H9 (cell line): Measurements from ENCODE around the gene SNAP47. TPM values are rescaled to one million over a fixed set of nuclear protein-coding genes. Genes with fewer than 3 reads are reported as not detected.

ENCODE experiments used
- DNase-seq: peaks from one replicate; pipeline ENCODE4 v3.0.0-alpha.2; 2017
- H2AFZ ChIP-seq: one replicate; pipeline ENCODE4 v1.6.1; 2013; ENCODE audit warnings: mild to moderate bottlenecking, low read length, control low read depth, moderate library complexity
- H2AK5ac ChIP-seq: 2 replicates; pipeline ENCODE4 v1.6.1; 2013; ENCODE audit warnings: low read length, control low read depth, mixed read lengths; ENCODE audit not compliant: insufficient read length
- H2BK120ac ChIP-seq: one replicate; pipeline ENCODE4 v1.6.1; 2013; ENCODE audit warnings: low read depth, mild to moderate bottlenecking, low read length, control low read depth, inconsistent platforms; ENCODE audit not compliant: poor library complexity, severe bottlenecking
- H2BK12ac ChIP-seq: 2 replicates; pipeline ENCODE4 v1.6.1; 2013; ENCODE audit warnings: low read length, control low read depth, mixed read lengths, low read depth; ENCODE audit not compliant: insufficient read length
- H2BK15ac ChIP-seq: 2 replicates; pipeline ENCODE4 v1.6.1; 2013; ENCODE audit warnings: low read depth, low read length, control low read depth
- H2BK20ac ChIP-seq: one replicate; pipeline ENCODE4 v1.6.1; 2013; ENCODE audit warnings: low read depth, mild to moderate bottlenecking, low read length, control low read depth, inconsistent platforms; ENCODE audit not compliant: poor library complexity, severe bottlenecking
- H2BK5ac ChIP-seq: 2 replicates; pipeline ENCODE4 v1.6.1; 2013; ENCODE audit warnings: low read length, control low read depth, mixed read lengths; ENCODE audit not compliant: insufficient read length
- H3K14ac ChIP-seq: 2 replicates; pipeline ENCODE4 v1.6.1; 2013; ENCODE audit warnings: low read length, control low read depth; ENCODE audit not compliant: insufficient read depth
- H3K18ac ChIP-seq: 2 replicates; pipeline ENCODE4 v1.6.1; 2013; ENCODE audit warnings: low read depth, mild to moderate bottlenecking, mixed read lengths, low read length, control low read depth; ENCODE audit not compliant: insufficient read length
- H3K23ac ChIP-seq: 2 replicates; pipeline ENCODE4 v1.6.1; 2013; ENCODE audit warnings: low read length, control low read depth, mixed read lengths, low read depth; ENCODE audit not compliant: insufficient read length
- H3K23me2 ChIP-seq: 2 replicates; pipeline ENCODE4 v1.6.1; 2013; ENCODE audit warnings: low read depth, mild to moderate bottlenecking, mixed read lengths, low read length, control low read depth; ENCODE audit not compliant: insufficient read length, poor library complexity, severe bottlenecking
- H3K27ac ChIP-seq: 2 replicates; pipeline ENCODE4 v1.5.1; 2013; ENCODE audit warnings: low read length, control low read depth, mixed read lengths, low read depth; ENCODE audit not compliant: insufficient read length
- H3K27me3 ChIP-seq: 2 replicates; pipeline ENCODE4 v1.6.1; 2013; ENCODE audit warnings: low read length, control low read depth, inconsistent platforms; ENCODE audit not compliant: insufficient read depth
- H3K4ac ChIP-seq: 2 replicates; pipeline ENCODE4 v1.6.1; 2013; ENCODE audit warnings: low read depth, mild to moderate bottlenecking, control low read depth, inconsistent platforms, low read length, moderate library complexity
- H3K4me1 ChIP-seq: 2 replicates; pipeline ENCODE4 v1.6.1; 2013; ENCODE audit warnings: low read length, control low read depth, inconsistent platforms; ENCODE audit not compliant: insufficient read depth
- H3K4me2 ChIP-seq: 2 replicates; pipeline ENCODE4 v1.6.1; 2013; ENCODE audit warnings: low read length, control low read depth, mixed read lengths; ENCODE audit not compliant: insufficient read length, insufficient read depth
- H3K56ac ChIP-seq: 2 replicates; pipeline ENCODE4 v1.6.1; 2013; ENCODE audit warnings: low read depth, mild to moderate bottlenecking, mixed read lengths, low read length, control low read depth; ENCODE audit not compliant: insufficient read length
- H3K79me1 ChIP-seq: 2 replicates; pipeline ENCODE4 v1.6.1; 2013; ENCODE audit warnings: low read depth, mild to moderate bottlenecking, moderate library complexity, low read length, control low read depth, inconsistent platforms; ENCODE audit not compliant: insufficient read depth, poor library complexity, severe bottlenecking
- H3K79me2 ChIP-seq: 2 replicates; pipeline ENCODE4 v1.6.1; 2013; ENCODE audit warnings: low read length, control low read depth, inconsistent platforms; ENCODE audit not compliant: insufficient read depth
- H3K9ac ChIP-seq: 2 replicates; pipeline ENCODE4 v1.6.1; 2013; ENCODE audit warnings: low read length, control low read depth, mixed read lengths; ENCODE audit not compliant: insufficient read length; ENCODE audit errors: extremely low read depth
- H3K9me3 ChIP-seq: one replicate; pipeline ENCODE4 v1.6.1; 2013; ENCODE audit warnings: low read depth, low read length, inconsistent platforms; ENCODE audit not compliant: control insufficient read depth
- H3T11ph ChIP-seq: one replicate; pipeline ENCODE4 v1.6.1; 2013; ENCODE audit warnings: mild to moderate bottlenecking, low read length, control low read depth, inconsistent platforms
- H4K20me1 ChIP-seq: one replicate; pipeline ENCODE4 v1.6.1; 2013; ENCODE audit not compliant: control insufficient read depth, insufficient read length, insufficient read depth
- H4K5ac ChIP-seq: 2 replicates; pipeline ENCODE4 v1.6.1; 2013; ENCODE audit warnings: low read depth, mild to moderate bottlenecking, mixed read lengths, low read length, control low read depth; ENCODE audit not compliant: insufficient read length
- H4K8ac ChIP-seq: replicated peaks from 2 replicates; pipeline ENCODE4 v1.6.1; 2013; ENCODE audit warnings: low read length, control low read depth, mixed read lengths, low read depth; ENCODE audit not compliant: insufficient read length
- H4K91ac ChIP-seq: 2 replicates; pipeline ENCODE4 v1.6.1; 2013; ENCODE audit warnings: low read depth, mild to moderate bottlenecking, moderate library complexity, mixed read lengths, low read length, control low read depth; ENCODE audit not compliant: insufficient read length
- H3K27ac Mint-ChIP-seq, 3 experiments: 2 replicates in 2 of 3; 3 replicates in 1 of 3; pipeline ENCODE4 v1.8.0; 2020 to 2021; ENCODE audit warnings: mixed read lengths in 3 of 3, mild to moderate bottlenecking in 1 of 3, moderate library complexity in 1 of 3
- H3K27me3 Mint-ChIP-seq: 2 replicates; pipeline ENCODE4 v1.8.0; 2021; ENCODE audit warnings: low read depth, mild to moderate bottlenecking, moderate library complexity, mixed read lengths
- H3K36me3 Mint-ChIP-seq, 3 experiments: 2 replicates in 2 of 3; 3 replicates in 1 of 3; pipeline ENCODE4 v1.8.0; 2020 to 2021; ENCODE audit warnings: low read depth in 3 of 3, mixed read lengths in 3 of 3; ENCODE audit not compliant: insufficient read depth in 1 of 3
- H3K4me1 Mint-ChIP-seq, 2 experiments: 2 replicates each; pipeline ENCODE4 v1.8.0; 2020; ENCODE audit warnings: mixed read lengths in 2 of 2
- H3K4me3 Mint-ChIP-seq, 2 experiments: 2 replicates in 1 of 2; 3 replicates in 1 of 2; pipeline ENCODE4 v1.8.0; 2020 to 2021; ENCODE audit warnings: mild to moderate bottlenecking in 2 of 2, mixed read lengths in 2 of 2, moderate library complexity in 1 of 2
- H3K9me3 Mint-ChIP-seq, 2 experiments: 2 replicates in 1 of 2; 3 replicates in 1 of 2; pipeline ENCODE4 v1.8.0; 2020; ENCODE audit warnings: mild to moderate bottlenecking in 2 of 2, mixed read lengths in 2 of 2, moderate library complexity in 1 of 2
- whole genome bisulfite sequencing: extraction: QIAGEN DNeasy Blood & Tissue Kit; methylation state at CpG from one replicate; pipeline ENCODE4 v1.1.7; 2013; ENCODE audit warnings: missing lambda C conversion rate, low lambda C conversion rate, mixed read lengths; ENCODE audit not compliant: insufficient read length; ENCODE audit errors: extremely low coverage; 5-methylcytosine and 5-hydroxymethylcytosine counted together
- total RNA-seq: library from RNA; stranded (reverse); gene quantifications from 2 replicates; pipeline ENCODE4 v1.2.1, GENCODE V29; 2021
- TF ChIP-seq, protein P1 (sequence below): fragments of 200-600 bp; sonication (generic); conservative IDR thresholded peaks from 3 replicates; pipeline ENCODE4 v1.8.0; 2021; ENCODE audit warnings: antibody characterized with exemption, mild to moderate bottlenecking

Gene SNAP47
- total RNA-seq, 1 experiment from 2014 or later: 44.1 TPM

DNA sequence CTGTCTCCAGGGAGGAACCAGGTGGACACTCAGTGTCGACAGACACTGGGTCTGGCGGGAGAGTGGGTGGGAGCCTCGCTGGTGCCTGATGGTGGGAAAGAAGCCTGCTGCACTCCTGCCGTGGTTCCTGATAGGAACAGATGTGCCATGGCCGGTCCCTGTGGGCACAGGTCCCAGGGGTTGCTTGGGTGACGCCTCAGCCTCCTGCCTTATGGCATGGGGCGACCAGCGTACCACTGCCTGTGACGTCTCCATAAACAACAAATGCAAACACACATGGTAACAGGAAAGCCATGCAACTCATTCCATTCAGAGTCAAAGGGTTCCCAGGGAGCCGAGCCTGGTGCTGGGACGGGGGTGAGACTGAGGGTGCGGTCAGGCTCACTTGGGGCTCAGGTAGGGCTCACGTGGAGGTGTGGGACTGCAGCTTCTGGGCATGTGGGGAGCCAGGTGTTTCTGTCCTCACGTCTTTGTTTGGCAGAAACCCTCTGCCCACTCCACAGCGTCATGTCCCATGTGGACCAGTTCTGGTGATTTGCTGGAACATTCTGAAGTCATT is 34.8 kb downstream of the SNAP47 start:
- Histone ChIP-seq H3K79me2 (no peaks in the 10 kb centered on the region), H3K4me2 (no peak overlapping the region)
- no peak overlapping the region for H3K27ac Mint-ChIP-seq

More for the DNA sequence above, 34.8 kb downstream of the SNAP47 start:
- no peak overlapping the region for H4K8ac ChIP-seq
- no peaks in the 10 kb centered on the region for H3K4me1 ChIP-seq
- no peaks in the 10 kb centered on the region for H3K9me3 Mint-ChIP-seq
- H3K9me3 ChIP-seq: no peaks in the 10 kb centered on the region
- no peak overlapping the region for H3K56ac ChIP-seq
- H3K18ac ChIP-seq: no peak overlapping the region
- TF ChIP-seq, protein P1, sequence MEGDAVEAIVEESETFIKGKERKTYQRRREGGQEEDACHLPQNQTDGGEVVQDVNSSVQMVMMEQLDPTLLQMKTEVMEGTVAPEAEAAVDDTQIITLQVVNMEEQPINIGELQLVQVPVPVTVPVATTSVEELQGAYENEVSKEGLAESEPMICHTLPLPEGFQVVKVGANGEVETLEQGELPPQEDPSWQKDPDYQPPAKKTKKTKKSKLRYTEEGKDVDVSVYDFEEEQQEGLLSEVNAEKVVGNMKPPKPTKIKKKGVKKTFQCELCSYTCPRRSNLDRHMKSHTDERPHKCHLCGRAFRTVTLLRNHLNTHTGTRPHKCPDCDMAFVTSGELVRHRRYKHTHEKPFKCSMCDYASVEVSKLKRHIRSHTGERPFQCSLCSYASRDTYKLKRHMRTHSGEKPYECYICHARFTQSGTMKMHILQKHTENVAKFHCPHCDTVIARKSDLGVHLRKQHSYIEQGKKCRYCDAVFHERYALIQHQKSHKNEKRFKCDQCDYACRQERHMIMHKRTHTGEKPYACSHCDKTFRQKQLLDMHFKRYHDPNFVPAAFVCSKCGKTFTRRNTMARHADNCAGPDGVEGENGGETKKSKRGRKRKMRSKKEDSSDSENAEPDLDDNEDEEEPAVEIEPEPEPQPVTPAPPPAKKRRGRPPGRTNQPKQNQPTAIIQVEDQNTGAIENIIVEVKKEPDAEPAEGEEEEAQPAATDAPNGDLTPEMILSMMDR: no peak
- no peak overlapping the region for H2AK5ac ChIP-seq
- H3K23me2 ChIP-seq: no peaks in the 10 kb centered on the region
- no peak overlapping the region for H4K91ac ChIP-seq
- no peak overlapping the region for H3K9ac ChIP-seq
- H2AFZ ChIP-seq: no peak overlapping the region
- DNase-seq: no peak
- no peak overlapping the region for H2BK20ac ChIP-seq
- H3K27ac ChIP-seq: no peak overlapping the region
- H3T11ph ChIP-seq: no peak overlapping the region
- H2BK120ac ChIP-seq: no peak overlapping the region
- H3K27me3 ChIP-seq: no peaks in the 10 kb centered on the region
- H3K79me1 ChIP-seq: no peaks in the 10 kb centered on the region
- no peak overlapping the region for H4K5ac ChIP-seq
- H2BK15ac ChIP-seq: no peak overlapping the region
- H4K20me1 ChIP-seq: no peaks in the 10 kb centered on the region
- no peak overlapping the region for H3K14ac ChIP-seq
- no peak overlapping the region for H2BK5ac ChIP-seq
- no peak overlapping the region for H2BK12ac ChIP-seq
- WGBS: no CpG with 5 or more reads among the region's 15 CpGs
- H3K36me3 Mint-ChIP-seq: peaks cover 19 to 51% (median 45%) of the 10 kb centered on the region in 3 experiments
- H3K4ac ChIP-seq: no peak overlapping the region
- no peak overlapping the region for H3K4me3 Mint-ChIP-seq
- H3K27me3 Mint-ChIP-seq: no peaks in the 10 kb centered on the region
- no peaks in the 10 kb centered on the region for H3K4me1 Mint-ChIP-seq
- no peak overlapping the region for H3K23ac ChIP-seq
